Activated CD4-positive, alpha-beta T cell treated with anti-CD3 and anti-CD28 coated beads for 4 hours (primary cell): ENCODE measurements around the gene DEFB132.

Experiments used
- DNase-seq, 2 donors: peaks; one replicate each; pipeline ENCODE4 v3.0.0-alpha.2; 2020

The DEFB132 gene

DNA sequence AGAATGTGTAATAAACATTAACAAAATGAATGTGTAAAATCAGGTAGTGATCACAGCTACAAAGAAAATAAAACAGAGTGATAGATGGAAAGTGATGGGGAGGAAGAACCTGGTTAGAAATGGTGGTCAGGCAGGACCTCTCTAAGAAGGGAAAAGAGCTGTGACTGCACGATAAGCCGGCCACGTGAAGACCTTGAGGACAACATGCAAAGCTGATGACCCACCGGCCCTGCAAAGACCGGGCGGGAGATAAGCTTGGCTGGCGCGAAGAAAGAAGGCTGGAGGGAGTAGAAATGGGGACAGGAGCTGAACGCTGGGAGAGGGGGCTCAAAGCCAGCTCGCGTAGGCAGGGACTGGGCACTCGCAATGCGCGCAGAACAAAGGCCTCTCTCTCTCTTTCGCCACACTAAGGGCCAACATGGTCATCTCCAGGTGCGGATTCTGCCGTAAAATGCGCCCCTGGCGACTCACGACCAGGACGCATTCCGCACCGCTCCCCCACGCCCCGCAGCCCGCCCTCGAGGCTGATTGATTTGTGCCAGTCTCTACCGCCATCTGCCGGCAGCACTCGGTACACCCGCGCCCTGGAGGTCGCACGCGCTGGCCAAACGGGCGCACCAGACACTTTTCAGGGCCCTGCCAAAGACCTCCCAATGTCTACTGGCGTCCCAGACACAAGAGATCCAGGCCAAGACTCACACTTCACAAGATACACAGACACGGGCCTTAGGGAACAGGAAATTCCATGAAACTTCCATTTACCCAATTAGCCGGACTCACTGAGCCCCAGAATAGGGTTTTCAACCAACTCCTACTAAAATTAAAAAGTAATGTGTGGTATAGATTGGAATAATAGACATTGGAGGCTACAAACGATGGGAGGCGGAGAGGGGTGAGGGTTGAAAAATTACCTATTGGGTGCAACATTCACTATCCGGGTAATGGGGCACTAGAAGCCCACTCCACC, 9.4 kb downstream of the DEFB132 start:
- DNase-seq, result peak; percentile 86 to 88

DNA sequence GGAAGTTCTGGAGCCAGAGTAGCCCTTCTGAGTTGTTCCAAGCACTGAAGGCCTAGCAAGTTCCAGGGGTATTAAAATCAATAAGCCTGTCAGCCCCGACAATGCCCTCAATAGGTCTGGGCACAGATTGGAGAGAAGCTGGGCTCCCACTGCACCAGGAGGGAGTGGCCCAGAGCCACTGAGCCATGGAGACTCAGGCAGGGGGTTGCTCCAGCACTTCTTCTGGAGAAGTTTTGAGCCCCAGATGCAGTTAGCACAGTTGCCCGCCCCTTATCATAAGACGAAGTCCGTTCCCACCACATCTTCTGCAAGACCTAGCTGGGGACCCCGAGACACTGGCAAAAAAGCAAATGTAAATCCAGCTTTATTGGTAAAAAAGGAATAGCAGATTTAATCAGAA, 13.0 kb downstream of the DEFB132 start:
- no peak for DNase-seq

DNA sequence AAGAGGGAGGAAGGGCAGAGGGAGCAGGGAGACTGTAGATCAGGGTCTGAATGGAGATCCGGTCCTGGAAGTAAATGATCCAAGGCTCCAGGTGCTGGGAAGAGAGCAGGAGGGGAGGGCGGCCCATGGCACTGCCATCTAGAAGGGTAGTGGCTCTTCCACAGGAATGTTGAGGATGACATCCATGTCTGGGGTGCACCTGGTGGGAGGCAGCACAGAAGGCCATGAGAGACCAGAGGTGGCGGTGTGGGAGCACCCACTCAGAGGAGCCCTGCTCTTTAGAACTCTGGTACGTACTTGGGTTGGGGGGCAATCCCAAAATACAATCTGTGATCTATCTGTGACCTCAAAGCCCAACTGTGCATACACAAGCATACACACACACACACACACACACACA, 13.5 kb downstream of the DEFB132 start:
- no peak for DNase-seq

DNA sequence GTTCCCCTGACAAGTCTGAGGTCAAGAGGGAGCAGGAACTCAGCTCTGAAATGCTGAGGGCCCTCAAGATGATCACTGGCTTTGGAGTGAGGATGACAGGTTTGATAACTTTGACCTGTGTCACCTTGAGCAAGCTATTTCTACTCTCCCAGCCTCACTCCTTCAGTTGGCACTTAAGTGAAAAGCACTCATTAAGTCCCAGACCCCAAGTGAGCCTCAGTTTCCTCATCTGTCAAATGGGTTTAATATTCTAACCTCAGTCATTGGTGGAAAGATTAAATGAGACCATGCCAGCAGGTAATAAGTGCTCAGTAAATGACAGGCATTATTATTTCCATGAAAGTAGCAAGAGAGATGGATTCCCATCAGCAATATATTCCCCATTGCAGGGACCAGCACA, 14.0 kb downstream of the DEFB132 start:
- no peak for DNase-seq

DNA sequence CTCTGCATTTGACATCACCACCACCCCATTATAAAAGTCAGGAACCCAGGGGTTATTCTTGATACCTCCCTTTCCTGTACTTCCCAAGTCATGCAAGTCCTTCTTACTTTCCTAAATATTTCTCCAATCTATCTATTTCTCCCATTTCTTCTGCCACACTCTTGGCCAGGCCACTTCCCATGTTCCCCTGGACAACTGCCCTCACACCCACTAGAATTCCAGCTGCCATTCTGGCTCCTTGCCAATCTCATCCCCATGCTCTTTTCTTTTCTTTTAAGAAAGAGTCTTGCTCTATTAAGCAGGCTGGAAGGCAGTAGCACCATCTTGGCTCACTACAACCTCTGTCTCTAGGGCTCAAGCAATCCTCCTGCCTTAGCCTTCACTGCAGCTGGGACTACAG, 15.2 kb downstream of the DEFB132 start:
- DNase-seq, result no peak

DNA sequence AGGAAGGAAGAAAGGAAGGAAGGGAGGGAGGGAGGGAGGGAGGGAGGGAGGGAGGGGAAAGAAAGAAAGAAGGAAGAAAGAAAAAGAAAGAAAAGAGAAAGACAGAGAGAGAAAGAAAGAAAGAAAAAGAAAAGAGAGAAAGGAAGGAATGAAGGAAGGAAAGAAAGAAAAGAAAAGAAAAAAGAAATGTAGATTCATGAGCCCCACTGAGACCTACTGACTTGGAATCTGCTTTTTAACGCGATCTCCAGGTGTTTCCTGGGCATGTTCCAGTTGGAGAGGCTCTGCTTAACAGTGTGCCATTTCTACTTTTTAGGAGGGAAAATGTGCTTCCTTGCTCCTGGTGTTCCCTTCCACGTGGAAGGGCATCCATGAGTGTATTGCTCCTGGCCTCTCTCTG, 16.4 kb downstream of the DEFB132 start:
- DNase-seq, result no peak

DNA sequence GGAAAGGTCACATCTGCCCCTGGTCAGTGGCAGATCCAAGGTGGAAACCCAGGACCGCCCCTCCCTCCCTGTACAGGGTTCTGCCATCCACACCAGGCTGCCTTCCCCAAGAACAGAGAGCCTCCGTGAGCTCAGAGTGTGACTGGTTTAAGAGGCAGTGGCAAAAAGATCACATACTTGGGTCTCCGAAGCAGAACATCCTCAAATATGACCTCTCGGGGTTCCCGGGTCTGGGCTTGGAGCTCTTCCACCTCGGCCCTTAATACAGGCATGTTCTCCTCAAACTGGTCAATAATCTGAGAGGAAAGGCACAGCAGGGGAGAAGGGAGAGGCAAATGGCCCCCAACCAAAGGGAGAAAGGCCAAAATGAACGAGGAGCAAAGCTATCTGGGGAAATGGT, 18.3 kb downstream of the DEFB132 start:
- DNase-seq, result no peak

DNA sequence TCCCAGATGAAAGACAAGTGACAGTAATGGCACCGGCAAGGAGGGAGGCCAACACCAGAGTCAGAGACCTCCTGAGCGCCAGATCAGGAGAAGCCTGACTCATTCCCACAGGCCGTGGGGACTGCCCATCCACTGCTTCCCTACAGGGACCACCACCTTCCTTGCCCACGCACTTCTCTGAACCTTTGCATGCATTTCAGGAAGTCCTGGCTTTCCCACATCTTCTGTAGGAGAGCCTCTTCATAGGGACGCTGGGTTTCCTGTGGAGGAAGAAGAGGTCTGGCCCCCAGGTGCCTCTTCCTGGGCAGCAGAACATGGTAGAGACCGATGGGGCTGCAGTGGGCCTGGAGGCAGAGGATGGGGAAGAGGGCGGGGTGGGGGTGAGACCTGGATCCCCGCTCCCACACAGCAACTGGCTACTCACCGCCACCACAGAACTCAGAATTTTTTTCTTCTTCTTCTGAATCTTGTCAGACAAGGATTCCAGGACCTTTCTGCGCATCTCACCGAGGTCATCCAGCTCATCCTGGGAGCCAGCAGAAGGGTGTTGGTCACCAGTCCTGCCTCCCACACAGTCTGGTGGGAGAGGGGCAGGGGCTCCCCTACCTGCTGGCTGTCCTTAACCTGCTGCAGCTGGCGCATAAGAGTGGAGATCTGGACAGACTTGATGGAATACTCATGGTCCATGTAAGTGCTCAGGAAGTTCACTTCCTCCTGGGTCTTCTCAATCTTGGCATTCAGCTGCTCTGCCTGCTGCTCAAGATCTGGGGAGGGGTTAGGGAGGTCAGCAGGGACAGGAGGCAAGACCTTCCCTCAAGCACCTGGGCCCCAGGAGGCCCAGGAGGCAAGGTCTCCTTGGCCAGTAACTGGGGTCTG, 19.3 kb downstream of the DEFB132 start:
- no peak for DNase-seq

DNA sequence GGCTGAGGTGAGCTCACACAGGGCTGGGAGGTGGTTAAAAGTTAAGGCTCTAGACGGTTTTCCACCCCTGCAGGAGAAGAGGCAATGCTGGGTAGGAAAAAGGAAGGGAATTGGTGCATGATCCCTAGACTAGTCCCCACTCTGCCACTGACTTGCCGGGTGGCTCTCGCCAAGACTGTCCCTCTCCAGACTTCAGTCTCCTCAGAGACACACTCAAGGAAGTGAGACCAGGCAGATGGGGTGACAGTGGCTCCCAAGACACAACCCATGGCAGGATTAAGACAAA, 19.9 kb downstream of the DEFB132 start:
- DNase-seq, result no peak

DNA sequence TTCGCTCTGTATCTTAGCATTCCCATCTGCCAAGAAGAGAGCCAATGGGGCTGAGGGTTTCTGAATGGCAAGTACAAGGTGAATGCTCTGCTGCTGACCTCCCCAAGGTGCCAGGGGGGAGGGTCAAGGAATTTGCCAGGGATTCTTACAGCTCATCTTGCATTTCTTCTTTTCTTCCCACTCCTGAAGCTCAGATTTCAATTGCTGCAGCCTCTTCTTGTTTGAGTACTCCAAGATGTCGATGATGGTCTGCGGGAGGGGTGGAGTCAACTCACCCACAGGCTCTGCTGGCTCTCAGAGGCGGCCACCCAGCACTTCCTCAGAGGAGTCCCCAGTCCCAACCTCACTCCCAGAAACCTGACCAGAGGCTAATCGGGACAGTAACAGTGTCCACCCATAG, 20.7 kb downstream of the DEFB132 start:
- no peak for DNase-seq

DNA sequence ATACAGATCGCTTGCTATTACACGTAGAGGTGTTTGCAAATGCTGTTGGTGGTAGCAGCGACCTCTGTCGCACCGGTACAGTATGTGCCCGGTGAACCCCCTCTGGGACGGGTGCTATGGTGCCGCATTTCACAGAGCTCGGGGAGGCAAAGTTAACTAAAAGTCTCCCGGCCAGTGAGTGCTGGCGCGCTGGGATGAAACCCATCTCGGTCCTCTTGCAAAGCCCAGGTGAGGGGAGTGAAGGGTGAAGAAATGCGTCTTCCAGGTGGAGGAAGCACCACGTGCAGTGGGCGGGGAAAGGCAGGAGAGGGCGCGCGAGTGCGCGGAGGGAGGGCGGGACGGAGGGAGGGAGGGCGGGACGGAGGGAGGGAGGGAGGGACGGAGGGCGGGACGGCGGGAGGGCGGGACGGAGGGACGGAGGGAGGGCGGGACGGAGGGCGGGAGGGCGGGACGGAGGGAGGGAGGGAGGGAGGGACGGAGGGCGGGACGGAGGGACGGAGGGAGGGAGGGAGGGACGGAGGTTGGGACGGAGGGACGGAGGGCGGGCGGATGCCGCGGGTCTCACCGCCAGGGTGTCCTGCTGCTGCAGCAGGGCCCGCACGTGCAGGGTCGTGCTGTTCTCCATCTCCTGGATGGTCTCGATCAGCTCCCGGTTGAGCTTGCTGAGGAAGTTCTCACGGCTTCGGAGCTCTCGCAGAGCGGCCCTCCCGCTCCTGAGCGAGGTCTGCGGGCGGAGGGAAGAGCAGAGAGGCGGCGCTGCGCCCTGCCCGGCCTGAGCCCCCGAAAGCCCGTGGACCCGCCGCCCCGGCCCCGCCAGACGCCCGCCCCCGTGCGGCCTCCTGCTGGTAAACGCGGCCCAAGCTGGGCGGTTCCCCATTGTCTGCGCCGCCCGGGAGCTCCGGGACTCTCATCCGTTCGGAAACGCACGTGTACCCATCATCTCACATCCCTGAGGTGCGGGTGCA, 21.4 kb downstream of the DEFB132 start:
- no peak for DNase-seq

DNA sequence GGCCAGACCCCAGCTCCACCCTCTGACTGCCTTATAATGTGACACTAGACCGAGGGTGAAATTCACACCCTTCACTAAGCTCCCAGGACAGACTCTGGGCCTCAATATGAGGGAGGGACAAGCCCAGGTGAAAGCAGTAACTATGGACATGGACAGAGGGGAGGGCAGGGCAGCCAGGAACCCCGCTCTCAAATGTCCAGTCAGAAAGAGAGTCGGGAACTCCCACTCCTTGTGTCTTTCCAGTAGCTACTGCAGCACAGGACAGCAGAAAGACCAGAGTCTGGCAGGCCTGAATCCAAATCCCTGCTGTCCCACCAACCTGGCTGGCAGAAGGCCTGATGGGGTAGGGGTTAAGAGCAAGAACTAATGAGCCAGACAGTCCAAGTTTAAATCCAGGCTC, 26.6 kb downstream of the DEFB132 start:
- no peak for DNase-seq

DNA sequence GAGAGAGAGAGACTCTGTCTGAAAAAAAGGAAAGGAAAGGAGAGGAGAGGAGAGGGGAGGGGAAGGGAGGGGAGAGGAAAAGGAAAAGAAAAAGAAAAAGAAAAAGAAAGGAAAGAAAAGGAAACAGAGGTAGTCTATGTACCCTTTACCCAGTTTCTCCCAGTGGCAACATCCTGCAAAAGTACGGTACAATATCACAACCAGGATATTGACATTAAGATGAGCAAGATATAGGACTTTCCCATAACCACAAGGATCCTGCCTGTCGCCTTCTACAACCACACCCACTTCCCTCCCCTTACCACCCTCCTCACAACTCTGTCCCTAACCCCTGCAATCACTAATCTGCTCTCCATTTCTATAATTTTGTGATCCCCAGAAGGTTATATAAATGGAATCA, 29.0 kb downstream of the DEFB132 start:
- DNase-seq, result no peak

DNA sequence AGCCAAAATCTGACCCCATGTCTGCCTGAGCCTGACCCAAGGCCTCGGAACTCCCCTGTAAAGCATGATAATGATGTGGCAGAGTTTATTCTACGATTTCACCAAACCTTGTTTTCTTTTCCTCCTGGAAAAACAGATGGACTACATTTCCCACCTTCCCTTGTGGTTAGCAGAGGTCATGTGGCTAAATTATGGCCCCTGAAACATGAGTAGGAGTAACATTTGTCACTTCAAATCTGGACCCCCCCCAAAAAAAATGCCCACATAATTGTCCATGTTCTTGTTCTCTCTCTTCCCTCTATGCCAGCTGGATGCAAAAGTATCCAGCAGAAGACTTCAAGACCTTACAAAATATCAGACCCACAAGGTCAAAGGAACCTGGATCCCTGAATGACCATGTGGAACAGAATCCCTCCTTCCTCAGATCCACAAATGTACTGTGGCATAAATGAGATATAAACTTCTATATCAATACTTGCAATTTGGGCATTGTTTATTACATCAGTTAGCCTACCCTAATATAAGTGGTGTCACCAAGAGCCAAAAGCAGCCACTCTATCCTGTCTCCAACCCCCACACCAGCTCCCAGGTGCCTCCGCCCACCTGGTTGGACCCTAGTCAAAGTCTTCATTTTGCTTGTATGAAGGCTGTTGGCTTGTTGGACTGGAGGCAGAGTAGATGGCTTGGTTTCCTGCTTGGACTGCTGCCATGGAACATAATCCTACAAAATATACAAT, 31.6 kb downstream of the DEFB132 start:
- DNase-seq, result no peak

DNA sequence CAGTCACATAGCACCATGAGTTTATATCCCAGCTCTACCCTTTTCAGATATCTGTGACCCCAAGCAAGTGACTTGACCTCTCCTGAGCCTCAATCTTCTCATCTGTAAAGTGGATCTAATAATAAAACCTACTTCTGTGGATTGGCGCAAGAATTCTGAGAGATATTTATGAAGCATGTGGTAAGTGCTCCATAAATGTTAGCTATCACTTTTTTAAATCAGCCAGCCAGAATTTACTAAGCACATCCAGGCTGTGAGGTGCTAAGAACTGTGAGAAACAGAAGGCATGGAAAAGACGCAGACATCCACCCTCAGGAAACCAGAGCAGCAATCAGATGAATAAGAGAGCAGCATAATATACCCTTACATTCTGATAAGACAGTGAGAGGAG, 32.2 kb downstream of the DEFB132 start:
- no peak for DNase-seq

DNA sequence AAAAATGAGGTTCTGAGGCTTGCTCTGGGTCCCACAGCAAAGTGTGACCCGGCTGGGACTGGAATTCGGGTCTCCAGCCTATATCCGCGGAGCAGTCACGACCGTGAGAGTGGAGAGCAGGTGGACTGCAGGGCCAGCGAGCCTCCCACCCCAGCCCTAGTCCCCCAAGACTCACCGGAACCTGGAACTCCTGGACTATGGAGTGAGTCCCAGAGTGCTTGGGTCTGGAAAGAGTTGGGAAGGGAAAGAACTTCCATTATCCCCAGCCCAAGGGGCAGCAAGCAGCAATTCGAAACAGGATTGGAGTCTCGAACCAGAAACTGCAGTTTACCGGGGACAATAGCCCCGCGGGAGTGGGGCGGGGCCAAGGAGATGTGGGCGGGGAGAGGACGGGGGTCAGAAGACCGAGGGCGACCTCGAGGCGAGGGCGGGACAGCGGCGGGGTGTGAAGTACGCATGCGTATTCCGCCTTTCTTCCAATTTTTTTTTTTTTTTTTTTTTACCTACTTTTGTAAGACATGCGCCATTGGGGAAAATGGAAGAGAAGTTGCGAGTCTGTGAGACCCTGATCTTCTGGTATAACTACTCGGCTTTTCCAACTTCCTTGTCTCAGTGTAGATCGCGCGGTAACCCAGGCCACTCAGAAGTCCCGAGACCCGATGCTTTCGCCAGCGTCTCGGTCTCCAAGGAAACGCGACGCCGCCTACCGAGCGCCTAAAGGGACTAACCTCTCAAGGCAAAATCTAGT, 32.7 kb downstream of the DEFB132 start, which contains the start of gene C20orf96:
Gene C20orf96, minus strand, starts transcription at position 667 of the 748 bp plus-strand sequence. Its CDS starts 140 bp downstream, at position 527.
- peak; percentile 84 for DNase-seq

DNA sequence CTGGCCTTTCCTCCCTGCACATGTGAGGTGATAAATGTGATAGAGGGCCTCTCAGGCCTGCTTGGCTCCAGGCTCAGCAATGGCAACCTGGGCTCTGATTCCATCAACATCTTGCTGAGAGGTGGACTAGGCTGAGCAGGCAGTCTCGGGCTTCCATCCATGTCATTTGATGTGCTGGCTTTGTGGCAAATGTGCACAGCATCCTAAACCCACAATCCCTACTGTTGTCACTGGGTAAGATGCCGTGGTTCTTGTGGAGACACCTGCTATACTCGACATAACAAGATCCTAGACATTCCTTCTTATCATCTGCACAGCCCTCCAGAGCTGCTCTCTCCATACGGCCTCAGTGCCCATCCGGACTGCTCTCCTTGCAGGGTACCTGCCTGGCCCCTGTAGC, 37.1 kb downstream of the DEFB132 start:
- no peak for DNase-seq

DNA sequence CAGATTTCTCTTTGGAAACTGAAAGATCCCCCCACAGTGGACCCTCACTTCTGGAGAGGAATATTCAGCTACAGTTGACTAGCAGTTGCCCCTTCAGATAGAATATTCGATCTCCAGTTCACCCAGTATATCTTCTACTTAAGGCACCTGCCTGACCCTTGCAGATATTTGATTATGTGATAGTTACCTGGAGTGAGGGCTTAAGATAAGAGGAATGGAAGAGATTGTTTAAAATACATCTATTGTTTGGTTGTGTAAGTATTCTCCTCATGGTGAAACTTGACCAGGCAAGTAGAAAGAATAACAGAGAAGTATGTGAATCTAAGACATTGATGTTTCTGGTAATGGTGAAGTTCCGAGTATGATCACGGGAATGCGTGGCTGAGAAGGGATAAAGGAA, 38.3 kb downstream of the DEFB132 start:
- no peak for DNase-seq

DNA sequence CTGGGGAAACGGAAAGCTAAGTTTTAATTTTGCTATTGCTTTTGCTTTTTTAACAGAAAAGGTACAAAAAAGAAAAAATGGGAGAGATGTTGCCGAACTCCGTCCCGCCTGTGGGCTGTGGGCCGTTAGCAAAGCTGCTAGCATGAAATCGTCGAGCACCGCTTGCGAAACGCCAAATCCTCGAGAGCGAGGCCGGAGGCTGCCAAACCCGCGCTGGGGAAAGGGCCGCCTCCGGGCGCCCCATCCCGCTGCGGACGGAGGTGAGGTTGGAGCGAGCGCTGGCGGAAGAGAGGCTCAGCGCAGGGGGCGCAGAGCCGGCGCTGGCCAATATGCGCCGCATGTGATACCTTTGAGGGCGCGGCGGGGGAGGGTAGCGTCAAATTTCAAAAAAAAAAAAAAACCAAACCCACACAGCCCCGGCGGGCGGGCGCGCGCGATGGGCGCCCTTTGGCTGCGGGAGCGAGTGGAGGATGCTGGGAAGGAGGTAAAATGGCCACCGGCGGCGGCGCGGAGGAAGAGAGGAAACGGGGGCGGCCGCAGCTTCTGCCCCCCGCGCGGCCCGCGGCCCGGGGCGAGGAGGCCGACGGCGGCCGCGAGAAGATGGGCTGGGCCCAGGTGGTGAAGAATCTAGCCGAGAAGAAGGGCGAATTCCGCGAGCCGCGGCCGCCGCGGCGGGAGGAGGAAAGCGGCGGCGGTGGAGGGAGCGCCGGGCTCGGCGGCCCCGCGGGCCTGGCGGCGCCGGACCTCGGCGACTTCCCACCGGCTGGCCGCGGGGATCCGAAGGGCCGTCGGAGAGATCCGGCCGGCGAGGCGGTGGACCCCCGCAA, 39.8 kb downstream of the DEFB132 start, which contains the start of gene ZCCHC3:
Gene ZCCHC3, plus strand, starts transcription at position 473 of the 827 bp plus-strand sequence. Its CDS starts 17 bp downstream, at position 490.
- peak; percentile 82 to 83 for DNase-seq
